ENCODE results near the gene PARP15.

DNA sequence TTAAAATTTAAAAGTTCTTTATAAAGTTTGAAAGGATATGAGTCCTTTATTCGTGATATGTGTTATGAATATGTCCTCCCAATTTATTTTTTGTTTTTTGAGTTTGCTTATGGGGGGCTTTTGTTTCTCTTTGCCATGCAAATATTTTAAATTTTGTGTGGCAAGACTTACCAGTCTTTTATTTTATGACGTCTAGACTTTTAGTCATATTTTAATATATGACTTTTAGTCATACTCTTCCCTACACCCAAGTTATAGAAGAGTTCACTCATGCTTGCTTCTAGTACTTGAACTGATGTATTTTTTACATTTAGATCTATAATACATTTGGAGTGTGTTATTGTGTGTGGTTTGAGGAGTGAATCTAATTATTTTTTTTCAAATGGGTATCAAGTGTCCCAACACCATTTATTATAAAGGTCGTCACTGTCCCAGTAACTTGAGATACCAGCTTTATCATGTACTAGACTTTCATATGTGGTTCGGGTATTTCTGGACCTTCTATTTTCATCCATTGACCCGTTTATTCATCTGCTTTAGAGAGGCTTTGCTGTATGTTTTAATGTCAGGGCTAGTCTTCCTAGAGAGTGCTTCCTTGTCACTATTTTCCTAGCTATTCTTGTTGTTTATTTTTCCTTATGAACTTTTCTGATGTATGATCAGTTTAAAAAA lies 755 bp downstream of the PARP15 start:
- TF ChIP-seq EP300 (IDR thresholded peaks at IDR 0.05) (no peak), POLR2A (IDR thresholded peaks at IDR 0.05) (no peak)
- TF ChIP-seq, protein P1, sequence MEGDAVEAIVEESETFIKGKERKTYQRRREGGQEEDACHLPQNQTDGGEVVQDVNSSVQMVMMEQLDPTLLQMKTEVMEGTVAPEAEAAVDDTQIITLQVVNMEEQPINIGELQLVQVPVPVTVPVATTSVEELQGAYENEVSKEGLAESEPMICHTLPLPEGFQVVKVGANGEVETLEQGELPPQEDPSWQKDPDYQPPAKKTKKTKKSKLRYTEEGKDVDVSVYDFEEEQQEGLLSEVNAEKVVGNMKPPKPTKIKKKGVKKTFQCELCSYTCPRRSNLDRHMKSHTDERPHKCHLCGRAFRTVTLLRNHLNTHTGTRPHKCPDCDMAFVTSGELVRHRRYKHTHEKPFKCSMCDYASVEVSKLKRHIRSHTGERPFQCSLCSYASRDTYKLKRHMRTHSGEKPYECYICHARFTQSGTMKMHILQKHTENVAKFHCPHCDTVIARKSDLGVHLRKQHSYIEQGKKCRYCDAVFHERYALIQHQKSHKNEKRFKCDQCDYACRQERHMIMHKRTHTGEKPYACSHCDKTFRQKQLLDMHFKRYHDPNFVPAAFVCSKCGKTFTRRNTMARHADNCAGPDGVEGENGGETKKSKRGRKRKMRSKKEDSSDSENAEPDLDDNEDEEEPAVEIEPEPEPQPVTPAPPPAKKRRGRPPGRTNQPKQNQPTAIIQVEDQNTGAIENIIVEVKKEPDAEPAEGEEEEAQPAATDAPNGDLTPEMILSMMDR (IDR thresholded peaks at IDR 0.05): no peak

Measured in gastroesophageal sphincter (tissue), 3 donors.